ENCODE measurements around the gene VPS33B.

The VPS33B gene

DNA sequence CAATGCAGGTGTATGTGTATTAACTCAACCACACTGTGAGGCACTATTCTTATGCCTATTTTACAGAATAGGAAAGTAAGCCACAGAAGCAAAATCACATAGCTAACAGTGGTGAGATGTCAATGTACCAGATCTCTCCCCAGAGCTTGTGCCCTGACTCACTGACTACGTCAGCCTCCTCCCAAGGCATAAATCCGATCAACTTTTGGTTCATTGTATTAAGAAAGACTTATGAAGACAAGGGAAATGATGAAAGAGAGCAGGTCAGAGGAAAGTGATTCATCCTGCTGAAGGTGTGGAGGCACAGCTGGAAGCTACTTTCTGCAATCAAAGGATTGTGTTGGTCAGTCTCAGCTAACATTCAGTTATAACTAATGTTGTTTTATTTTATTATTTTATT lies 44.6 kb upstream of the VPS33B start:
- intact Hi-C loops (cut with DNase I; ENCODE audit: low total_unique reads), result no loop called here
- Histone ChIP-seq H3K4me1 (no peaks in the 10 kb centered on the region), H3K27me3 (peaks cover 0 to 13% of the 10 kb centered on the region in 2 donors), H3K27ac (no peak overlapping the region), H3K9me3 (no peaks in the 10 kb centered on the region), H3K4me3 (no peak overlapping the region), H3K36me3 (no peaks in the 10 kb centered on the region)
- no peak for DNase-seq
- TF ChIP-seq, protein P1, sequence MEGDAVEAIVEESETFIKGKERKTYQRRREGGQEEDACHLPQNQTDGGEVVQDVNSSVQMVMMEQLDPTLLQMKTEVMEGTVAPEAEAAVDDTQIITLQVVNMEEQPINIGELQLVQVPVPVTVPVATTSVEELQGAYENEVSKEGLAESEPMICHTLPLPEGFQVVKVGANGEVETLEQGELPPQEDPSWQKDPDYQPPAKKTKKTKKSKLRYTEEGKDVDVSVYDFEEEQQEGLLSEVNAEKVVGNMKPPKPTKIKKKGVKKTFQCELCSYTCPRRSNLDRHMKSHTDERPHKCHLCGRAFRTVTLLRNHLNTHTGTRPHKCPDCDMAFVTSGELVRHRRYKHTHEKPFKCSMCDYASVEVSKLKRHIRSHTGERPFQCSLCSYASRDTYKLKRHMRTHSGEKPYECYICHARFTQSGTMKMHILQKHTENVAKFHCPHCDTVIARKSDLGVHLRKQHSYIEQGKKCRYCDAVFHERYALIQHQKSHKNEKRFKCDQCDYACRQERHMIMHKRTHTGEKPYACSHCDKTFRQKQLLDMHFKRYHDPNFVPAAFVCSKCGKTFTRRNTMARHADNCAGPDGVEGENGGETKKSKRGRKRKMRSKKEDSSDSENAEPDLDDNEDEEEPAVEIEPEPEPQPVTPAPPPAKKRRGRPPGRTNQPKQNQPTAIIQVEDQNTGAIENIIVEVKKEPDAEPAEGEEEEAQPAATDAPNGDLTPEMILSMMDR (IDR thresholded peaks at IDR 0.05), result no peak

DNA sequence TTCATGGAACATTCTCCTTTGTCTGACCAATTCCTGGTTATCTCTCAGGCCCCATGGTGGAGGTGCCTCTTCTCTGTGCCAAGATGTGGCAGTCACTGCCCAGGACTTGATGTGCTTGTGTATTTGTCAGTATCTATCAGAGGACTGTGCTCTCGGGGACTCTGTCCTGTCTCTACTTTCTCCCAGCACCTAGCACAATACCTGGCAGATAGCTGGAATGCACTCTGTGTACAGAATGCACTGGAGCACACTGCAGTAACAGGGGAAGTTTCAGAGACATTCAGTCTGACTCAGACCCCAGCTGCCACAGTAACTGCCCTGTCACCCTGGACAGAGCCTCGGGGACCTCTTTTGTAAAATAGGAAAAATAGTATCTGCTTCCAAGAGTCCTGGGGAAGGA lies 43.1 kb upstream of the VPS33B start:
- TF ChIP-seq, protein P1 (IDR thresholded peaks at IDR 0.05), result no peak
- H3K27ac ChIP-seq, result no peak overlapping the region
- H3K36me3 ChIP-seq, result no peaks in the 10 kb centered on the region
- no peaks in the 10 kb centered on the region for H3K4me1 ChIP-seq
- intact Hi-C loops (cut with DNase I; ENCODE audit: low total_unique reads), result no loop called here
- DNase-seq, result no peak
- no peaks in the 10 kb centered on the region for H3K9me3 ChIP-seq
- H3K27me3 ChIP-seq, result peaks cover 0 to 13% of the 10 kb centered on the region in 2 donors
- H3K4me3 ChIP-seq, result no peak overlapping the region

DNA sequence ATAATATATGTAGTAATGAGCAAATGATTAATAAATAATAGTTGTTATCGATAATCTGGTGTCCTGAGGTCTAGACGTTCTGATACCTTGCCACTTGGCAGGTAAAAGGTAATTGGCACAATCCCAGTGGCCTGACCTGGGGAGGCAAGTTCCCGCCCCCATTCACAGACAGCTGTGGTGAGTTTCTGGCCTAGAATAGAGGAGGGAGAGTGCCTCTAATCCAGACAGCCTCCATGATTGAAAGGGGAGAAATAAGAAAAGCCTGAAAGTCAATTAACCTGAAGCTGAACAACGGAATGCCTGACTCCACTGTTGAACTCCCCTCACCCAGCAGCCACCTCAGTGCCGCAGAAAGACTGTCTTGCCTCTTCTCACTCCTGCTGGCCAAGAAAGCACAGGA lies 39.6 kb upstream of the VPS33B start:
- DNase-seq, result no peak
- H3K27me3 ChIP-seq, result peaks cover 0 to 16% of the 10 kb centered on the region in 2 donors
- no peaks in the 10 kb centered on the region for H3K9me3 ChIP-seq
- H3K4me3 ChIP-seq, result no peak overlapping the region
- H3K36me3 ChIP-seq, result no peaks in the 10 kb centered on the region
- TF ChIP-seq, protein P1 (IDR thresholded peaks at IDR 0.05), result no peak
- intact Hi-C loops (cut with DNase I; ENCODE audit: low total_unique reads), result no loop called here
- no peaks in the 10 kb centered on the region for H3K4me1 ChIP-seq
- H3K27ac ChIP-seq, result no peak overlapping the region

DNA sequence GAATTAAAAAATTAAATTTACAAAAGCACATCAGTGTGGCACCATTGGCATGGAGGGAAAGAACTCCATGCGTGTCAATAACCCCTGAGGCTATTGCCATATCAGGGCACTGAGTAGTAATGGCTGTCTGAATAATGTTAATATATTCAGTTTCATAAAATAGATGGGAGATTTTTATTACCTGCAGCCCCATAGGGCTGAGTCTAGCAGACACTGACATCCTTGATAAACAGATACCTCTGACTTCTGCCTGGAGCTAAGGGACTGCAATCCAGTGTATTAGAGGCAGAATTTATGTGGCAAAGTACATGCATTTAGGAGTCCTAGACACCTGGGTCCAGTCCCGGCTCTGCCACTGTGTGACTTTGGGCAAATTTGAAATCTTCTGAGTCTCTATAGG lies 38.8 kb upstream of the VPS33B start:
- no peak for DNase-seq
- Histone ChIP-seq H3K36me3 (no peaks in the 10 kb centered on the region), H3K27ac (no peak overlapping the region), H3K4me3 (no peak overlapping the region), H3K4me1 (no peaks in the 10 kb centered on the region), H3K9me3 (no peaks in the 10 kb centered on the region), H3K27me3 (peaks cover 0 to 20% of the 10 kb centered on the region in 2 donors)
- intact Hi-C loops (cut with DNase I; ENCODE audit: low total_unique reads), result no loop called here
- TF ChIP-seq, protein P1 (IDR thresholded peaks at IDR 0.05), result no peak

DNA sequence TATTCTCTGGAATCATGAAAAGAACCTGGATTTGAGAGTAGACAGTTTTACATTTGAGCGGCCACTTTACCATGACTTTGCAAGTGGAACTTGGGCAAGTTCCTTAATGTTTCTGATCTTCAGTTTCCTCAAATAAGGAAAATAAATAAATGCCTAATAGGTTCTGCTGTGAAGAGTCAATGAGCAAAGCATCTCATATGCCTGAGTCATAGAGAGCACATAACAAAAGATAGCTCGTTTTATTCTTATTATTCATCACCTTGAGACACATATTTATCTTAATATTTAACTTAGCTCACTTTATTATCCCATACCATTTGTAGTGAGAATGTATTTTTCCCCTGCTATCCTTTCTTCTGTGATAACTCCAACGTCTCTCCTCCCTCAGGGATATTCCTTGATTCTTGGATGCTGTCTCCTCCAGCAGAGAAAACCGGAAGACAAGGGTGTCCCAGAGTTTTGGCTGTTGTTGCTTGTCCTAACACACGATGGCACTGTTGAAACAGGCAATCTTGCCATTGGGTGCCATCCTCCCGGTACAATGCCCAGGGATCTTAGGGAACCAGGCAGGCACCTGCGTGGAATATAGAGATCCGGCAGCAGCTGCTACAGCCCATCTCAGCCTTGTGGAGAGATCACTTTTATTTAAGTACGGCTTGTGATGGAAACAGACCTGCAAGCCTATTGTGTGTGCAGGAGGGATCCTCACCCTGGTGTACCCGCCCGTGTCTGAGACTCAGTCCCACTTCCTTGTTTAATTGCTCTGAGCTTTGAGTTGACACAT lies 33.3 kb upstream of the VPS33B start:
- H3K27ac ChIP-seq, result no peak overlapping the region
- H3K4me3 ChIP-seq, result no peak overlapping the region
- intact Hi-C loops (cut with DNase I; ENCODE audit: low total_unique reads), result no loop called here
- no peaks in the 10 kb centered on the region for H3K9me3 ChIP-seq
- DNase-seq, result peak in 1 of 2 donors; percentile 36
- no peaks in the 10 kb centered on the region for H3K4me1 ChIP-seq
- H3K36me3 ChIP-seq, result no peaks in the 10 kb centered on the region
- H3K27me3 ChIP-seq, result peaks cover 0 to 45% of the 10 kb centered on the region in 2 donors
- TF ChIP-seq, protein P1 (IDR thresholded peaks at IDR 0.05), result peak; percentile 67 to 76

Data from tibial artery (tissue), 4 donors.